ENCODE data around the gene DNAJC4.

DNA sequence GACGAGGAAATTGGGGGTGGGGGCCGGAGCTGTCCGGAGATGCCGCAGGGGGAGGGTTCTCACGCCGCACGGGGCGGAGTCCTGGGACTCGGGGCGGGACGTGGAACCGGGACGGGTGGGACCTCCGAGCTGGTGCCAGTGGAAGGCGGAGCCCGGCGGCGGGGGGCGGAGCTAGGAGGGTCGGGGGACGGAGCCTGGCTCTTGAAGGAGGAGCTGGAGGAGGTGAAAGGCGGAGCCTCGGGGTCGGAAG is 10.8 kb downstream of the DNAJC4 start:
- TF ChIP-seq, protein P1, sequence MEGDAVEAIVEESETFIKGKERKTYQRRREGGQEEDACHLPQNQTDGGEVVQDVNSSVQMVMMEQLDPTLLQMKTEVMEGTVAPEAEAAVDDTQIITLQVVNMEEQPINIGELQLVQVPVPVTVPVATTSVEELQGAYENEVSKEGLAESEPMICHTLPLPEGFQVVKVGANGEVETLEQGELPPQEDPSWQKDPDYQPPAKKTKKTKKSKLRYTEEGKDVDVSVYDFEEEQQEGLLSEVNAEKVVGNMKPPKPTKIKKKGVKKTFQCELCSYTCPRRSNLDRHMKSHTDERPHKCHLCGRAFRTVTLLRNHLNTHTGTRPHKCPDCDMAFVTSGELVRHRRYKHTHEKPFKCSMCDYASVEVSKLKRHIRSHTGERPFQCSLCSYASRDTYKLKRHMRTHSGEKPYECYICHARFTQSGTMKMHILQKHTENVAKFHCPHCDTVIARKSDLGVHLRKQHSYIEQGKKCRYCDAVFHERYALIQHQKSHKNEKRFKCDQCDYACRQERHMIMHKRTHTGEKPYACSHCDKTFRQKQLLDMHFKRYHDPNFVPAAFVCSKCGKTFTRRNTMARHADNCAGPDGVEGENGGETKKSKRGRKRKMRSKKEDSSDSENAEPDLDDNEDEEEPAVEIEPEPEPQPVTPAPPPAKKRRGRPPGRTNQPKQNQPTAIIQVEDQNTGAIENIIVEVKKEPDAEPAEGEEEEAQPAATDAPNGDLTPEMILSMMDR (IDR thresholded peaks at IDR 0.05; ENCODE audit: insufficient read depth, low read length, poor library complexity, severe bottlenecking), result no peak
- no peak for TF ChIP-seq EZH2phosphoT487 (conservative IDR thresholded peaks at IDR 0.05; ENCODE audit: low read length)

Data from SU-DHL-6 (cell line).